Measurements from ENCODE around the gene JDP2.

DNA sequence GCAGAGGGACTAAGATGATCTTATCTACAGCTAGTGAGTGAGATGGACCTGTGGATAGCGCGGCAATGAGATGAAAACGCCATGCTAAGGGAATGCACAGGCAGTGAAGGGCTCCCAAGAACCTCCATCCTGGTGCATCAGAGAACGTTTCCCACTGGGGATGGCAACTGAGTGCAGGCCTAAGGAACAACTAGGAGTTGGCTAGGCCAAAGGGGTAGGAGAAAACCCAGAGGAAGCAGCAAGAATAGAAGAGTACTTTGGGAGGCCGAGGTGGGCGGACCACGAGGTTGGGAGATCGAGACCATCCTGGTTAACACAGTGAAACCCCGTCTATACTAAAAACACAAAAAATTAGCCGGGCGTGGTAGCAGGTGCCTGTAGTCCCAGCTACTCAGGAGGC, 69.9 kb downstream of the JDP2 start:
- TF ChIP-seq HDGF (IDR thresholded peaks at IDR 0.05; ENCODE audit: borderline replicate concordance) (no peak), SP1 (IDR thresholded peaks at IDR 0.05) (no peak), BHLHE40 (IDR thresholded peaks at IDR 0.05; ENCODE audit: borderline replicate concordance) (no peak)

Data from HEK293T (cell line).